HS-5 (cell line): Measurements from ENCODE around the gene ATAT1.
"Not testable (repeated sequence)": the region's sequence is repeated elsewhere in the genome, so short reads cannot be mapped to it uniquely, and the experiment has no call there.

Experiments
- DNase-seq: peaks from one replicate; pipeline ENCODE4 v3.0.0-alpha.2; 2012; ENCODE audit warnings: low read depth

The ATAT1 gene

DNA sequence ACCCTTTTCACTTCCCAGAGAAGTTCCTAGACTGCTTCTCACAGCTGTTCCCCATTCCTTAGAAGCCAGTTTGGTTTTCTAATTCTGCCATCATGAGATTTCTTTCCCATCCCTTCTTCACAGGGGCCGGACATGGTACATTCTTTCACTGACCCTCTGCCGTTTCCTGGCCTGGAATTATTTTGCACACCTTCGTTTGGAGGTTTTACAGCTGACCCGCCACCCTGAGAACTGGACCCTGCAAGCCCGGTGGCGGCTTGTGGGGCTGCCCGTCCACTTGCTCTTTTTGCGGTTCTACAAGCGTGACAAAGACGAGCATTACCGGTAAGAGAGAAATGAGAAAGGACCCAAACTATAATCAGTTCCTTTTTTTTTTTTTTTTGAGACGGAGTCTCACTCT lies 24.5 kb downstream of the ATAT1 start:
- no peak for DNase-seq

DNA sequence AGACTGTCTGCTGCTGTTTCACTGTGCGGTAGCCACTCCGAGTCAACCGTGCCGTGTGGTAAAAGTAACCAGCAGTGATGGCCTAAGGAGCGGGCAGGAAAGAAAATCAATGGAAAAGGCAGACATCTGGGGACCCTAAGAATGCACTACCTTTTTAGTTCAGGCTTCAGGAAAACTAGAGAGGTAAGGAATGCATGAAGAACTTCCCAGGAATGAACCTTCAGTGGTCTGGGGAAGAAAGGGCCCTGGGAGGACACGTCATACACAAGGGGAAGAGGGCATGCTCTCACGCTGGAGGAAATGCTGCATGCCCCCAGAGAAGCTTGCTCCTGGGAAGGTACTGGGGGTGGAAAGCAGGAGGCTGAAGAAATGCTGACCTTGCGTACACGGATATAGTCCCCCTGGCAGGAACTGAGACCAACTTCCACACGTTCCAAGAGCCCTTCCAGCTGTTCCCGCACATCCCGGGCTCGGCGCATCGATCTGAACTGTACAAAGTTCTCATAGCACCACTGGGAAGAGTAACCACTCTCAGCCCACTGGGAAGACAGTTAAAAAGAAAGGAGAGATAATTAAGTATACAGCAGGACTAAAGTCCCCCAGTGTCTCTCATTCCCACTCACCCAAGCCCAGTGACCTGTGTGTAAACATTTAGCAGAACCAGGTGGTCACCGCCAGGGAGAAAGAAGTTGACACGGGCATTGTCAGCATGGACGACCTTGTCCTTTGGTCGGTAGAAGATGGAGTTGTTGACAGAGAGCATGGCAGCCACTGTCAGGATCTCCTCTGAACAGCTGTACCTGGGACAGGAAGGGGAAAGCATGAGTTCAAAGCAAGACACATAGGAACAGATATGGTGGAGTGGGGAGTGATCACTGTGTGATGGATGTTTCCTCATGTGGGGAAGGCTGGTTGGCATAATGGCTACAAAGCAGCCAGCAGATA lies 28.4 kb downstream of the ATAT1 start:
- no peak for DNase-seq

DNA sequence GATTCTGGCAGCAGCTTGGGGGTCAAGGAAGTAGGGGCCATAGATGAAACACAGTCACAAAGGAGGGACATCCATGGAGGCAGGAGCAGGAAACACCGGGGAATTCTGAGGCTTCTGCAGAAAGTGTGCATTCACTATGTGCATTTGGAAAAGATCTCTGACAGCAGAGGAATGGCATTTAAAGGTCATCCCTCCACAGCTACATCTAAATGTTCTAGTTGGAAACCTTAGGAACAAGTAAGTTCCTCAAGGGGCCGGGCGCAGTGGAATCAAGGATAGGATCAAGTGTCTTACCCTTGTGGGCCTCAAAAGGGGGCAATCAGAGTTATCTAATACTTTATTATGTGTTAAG lies 29.0 kb downstream of the ATAT1 start:
- DNase-seq = no peak

DNA sequence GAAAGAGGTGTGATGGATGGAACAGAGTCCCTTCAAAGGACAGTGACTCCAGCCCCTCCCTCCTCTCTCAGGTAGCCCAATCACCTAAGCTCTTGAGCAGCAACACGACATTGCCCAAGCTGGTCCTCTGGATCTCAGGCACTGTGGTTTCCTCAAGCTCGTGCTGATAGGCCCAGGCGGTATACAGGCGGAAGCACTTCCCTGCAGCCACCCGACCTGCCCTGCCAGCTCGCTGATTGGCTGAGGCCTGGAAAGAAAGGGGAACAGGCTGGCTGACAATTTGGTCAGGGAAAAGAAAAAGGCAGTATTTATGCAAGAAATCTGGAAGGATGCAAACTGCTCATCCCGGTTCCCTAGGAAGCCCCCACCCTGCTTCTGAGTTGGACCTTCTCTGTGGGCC lies 29.8 kb downstream of the ATAT1 start:
- no peak for DNase-seq

DNA sequence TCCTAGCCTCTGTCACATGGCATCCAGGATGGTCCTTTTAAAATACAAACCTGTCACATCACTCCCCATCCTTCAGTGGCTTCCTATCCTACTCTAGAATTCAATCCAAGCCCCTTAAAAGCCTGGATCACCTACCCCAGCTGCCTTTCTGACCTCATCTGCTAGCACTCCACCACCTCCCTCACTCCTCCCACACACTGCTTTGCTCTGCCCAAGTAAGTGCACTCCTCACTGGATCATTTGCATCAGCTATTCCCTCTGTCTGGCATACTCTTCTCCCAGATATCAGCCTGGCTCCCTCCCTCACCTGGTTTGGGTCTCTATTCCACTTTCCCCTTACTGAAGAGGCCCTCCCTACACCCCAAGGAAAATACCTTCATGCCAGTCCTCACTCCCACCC lies 30.8 kb downstream of the ATAT1 start:
- no peak for DNase-seq

DNA sequence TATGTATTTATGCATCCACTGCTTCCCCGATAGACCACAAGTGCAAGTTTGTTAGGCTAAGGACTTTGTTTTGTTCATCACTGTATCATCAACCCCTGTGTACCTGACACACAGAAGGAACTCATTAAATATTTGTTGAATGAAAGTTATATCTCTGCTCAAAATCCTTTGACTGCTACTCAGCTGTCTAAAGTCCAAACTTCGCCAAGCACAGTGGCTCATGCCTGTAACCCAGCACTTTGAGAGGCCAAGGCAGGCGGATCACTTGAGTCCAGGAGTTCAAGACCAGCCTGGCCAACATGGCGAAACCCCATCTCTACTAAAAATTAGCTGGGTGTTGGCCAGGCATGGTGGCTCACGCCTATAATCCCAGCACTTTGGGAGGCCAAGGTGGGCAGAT lies 31.2 kb downstream of the ATAT1 start:
- DNase-seq = not testable (repeated sequence)

DNA sequence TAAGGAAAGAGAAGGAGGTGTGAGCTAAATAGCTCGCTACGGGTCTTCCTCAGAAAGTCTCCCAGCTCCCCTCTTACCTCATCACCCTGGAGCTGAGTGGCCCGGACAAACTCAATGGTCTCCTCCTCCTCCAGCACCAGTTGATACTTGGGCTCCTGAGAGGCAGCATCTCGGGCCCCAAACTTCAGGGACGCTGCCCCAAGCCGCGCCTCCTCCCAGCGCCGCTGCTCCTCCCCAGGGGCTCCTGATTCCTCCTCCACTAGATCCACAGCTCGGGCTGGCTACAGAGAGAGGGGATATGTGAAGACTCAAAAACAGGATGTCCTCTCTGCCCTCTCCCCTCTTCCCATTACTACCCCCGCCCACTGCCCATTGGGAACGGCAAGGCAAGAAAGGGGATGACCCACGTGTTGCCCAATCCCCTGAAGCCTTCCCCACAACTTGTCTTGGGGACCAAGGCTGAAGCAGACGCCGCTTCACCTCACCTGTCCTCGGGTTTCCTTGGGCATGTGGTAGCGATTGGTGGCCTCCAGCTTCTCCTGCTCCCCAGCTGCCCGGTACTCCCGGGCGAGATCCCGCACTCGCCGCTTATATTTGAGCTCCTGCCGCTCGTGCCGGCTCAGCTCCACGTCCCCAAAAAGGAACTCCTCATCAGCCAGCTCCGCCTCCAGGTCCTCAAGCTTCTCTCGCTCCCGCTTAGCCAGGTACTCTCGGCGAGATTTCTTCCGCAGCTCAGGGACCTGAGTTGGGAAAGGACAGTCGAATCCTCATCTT lies 38.5 kb downstream of the ATAT1 start:
- DNase-seq = no peak

DNA sequence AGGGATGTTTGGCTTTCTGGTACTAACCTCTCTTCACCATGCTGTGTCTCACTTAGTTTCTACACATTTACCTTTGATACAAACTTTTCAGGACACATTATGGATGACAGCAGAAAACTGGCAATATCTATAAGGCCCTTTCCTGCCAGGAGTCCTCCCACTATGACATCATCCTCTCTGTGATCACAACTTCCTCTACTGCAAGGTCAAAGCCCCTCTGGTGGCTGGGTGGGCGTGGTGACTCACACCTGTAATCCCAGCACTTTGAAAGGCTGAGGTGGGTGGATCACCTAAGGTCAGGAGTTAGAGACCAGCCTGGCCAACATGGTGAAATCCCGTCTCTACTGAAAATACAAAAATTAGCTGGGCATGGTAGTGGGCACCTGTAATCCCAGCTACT lies 39.6 kb downstream of the ATAT1 start:
- not testable (repeated sequence) for DNase-seq

DNA sequence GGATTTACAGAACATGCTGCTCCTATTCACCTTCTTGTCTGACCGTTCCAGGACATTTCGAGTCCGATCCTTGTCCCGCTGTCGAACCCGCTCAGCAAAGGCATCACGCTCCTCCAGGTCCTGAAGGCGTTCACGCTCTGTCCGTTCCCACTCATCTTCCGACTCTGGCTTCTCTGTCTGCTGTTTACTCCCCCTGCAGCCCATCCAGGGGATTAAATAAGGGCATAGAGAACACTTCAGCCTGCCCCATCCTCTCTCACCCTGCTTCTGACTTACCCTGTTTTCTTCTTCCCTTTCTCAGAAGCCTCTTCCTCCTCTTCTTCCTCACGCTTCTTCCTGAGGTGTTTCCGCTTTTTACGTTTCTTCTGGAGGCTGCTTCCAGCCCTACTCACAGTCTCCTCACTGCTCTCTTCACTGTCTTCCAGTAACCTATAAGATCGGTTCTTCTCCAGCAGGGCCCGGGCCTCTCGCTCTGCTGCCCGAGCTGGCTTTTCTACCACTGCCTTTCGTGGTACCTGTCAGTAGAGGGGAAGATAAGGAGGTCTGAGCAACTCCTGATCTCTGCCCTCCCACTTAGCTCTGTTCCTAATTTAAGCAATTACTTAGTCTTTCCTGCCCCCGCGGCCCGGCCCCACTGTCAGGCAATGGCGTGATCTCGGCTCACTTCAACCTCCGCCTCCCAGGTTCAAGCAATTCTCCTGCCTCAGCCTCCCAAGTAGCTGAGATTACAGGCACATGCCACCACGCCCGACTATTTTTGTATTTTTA lies 44.3 kb downstream of the ATAT1 start:
- no peak for DNase-seq

DNA sequence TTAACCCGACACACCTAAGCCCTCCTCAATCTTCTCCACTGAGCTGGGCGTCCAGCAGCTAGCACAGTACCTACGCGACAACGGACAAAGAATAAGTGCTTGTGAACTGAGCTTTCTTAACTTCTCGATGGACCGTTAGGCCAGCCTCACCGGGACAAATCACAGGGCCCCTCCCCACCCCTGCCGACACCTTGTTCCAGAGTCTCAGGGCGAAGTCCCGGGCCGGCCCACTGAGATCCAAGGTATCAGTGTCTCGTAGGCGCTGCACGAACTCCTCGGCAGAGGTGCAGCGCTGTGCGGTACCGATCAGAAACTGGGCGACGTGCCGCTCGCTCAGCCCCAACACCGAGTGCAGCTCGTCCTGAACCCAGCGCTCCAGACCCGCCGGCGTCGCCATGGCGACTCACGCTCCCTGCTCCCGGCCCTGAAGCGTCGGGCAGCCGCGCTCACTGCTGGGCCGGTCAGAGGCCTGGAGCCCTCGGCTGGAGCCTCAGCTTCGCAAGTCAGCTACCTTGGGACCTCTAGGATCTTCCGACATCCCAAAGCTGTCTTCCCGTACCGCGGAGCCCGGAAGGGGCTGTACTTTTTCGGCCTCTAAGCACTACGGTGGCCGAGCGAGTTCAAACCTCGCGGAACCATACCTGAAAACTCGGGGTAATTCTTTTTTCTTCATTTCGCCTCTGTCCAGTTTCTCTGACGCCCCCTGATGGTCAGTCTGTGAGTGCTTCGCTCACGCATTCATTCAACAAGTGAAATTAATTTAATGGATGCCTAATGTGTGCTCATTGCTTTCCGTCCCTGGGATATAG lies 46.0 kb downstream of the ATAT1 start, which contains the start of gene DHX16:
Gene DHX16, minus strand, starts transcription at position 562 of the 809 bp plus-strand sequence. Its CDS starts 165 bp downstream, at position 397.
- DNase-seq = peak; percentile 97

DNA sequence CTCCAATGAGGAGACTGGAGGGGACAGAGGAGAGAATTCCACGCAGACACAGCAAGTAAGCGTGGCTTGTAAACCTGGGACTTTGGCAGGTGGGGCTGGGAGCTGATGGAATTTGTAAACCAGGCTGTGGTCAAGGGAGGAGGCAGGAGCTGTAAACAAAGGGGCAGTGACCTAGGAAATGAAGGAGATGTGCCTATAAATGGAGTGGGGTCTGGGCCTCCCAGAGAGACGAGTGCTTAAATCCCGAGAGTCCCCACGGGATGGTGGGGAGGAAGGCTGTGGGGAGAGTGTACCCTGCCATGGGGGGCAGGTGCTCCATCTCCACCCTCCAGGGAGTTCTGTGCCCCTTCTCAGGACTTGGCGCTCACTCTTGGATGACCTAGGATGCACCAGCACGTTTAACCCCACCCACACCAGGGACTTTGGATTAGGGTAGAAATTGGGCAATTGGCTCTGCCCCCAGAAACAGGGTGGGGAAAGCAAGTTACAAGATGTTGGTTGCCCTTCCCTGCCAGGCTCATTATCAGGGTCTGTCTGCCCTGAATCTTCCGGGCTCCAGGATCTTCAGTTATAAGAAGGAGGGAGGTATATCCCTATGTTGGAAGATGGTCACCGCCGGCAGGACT lies 50.1 kb downstream of the ATAT1 start:
- no peak for DNase-seq

DNA sequence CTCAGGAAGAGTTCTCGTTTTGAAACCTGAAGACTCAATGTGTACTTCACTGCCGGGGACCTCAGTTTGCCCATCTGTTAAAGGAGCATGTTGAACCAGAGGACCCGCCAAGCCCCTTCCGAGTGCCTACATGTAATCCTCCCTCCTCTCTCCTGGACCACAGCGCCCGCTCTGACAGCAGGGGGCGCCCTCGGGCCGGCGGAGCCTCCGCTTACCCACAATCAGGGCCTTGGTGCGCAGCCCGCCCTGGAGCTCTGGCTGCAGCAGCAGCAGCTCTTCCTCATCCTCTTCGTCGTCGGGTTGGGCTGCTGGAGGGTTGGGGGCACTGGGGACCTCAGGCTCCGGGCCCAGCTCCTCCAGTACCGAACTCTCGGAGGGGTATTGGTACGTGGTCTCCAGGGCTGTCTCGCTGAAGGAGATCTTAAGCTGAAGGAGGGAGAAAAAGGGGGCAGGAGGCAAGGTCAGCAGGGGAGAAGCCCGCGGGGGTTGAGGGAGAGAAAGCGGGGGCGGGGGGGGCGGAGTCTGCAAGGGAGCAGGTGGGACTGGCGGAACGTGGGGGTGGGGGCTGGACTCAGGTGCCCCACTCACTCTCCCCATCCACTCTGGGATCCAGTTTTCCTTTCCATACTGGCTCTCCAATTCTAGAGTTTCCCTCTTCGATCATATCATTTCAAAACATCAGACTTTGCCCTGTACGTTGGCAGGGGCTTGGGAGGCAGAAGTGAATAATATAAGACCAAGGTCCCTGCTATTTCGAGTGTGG lies 52.5 kb downstream of the ATAT1 start:
- DNase-seq = no peak

DNA sequence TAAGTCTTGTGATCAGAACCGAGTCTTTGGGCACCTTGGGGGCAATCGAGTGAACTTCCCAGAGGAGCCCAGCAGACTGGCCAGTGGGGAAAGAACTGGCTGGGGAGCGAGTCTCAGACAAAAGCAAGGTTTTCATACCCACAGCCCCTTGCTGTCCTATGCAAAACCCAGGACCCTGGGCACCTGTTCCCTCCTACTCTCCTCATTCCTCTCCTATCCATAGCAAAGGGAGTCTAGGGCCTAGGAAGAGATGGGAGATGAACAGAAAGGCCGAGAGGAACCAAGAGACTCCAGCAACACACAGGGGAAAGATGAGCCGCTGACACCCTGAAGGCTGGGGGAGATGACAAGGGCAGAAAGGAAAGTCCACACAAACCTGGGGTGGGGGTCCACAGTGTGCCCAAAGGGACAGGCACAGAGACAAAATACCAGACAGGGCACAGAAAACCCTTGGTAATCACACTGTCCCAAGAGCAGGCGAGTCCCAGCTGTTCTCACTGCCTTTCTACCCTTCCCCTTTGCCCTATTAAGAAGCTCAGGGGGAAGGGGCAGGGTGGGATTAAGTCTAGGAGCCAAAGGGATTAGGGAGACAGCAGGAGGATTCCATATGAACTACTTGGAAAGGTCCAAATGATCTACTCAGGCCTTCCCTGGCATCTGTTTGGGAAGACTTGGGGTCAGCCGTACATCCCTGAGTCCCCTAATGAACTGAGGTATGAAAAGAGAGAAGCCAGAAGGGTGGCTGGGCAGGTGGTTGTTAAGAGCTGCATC lies 53.3 kb downstream of the ATAT1 start:
- DNase-seq = no peak

DNA sequence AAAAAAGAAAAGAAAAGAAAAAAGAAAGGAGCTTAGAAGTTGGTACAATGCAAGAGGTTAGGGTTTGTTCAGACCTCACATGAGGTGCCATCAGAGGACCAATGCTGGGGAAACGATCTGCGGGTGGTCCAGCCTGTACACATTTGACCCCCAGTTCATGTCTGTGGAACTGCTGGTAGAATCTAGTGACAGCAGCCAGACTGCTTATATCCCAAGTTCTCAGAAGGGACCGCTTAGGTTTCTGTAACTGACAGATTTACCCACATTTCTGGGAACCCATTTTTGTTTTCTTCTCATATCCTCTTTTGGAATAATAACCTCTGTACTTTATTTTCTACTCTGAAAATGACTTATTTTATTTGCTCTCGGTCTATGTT lies 55.1 kb downstream of the ATAT1 start:
- no peak for DNase-seq

DNA sequence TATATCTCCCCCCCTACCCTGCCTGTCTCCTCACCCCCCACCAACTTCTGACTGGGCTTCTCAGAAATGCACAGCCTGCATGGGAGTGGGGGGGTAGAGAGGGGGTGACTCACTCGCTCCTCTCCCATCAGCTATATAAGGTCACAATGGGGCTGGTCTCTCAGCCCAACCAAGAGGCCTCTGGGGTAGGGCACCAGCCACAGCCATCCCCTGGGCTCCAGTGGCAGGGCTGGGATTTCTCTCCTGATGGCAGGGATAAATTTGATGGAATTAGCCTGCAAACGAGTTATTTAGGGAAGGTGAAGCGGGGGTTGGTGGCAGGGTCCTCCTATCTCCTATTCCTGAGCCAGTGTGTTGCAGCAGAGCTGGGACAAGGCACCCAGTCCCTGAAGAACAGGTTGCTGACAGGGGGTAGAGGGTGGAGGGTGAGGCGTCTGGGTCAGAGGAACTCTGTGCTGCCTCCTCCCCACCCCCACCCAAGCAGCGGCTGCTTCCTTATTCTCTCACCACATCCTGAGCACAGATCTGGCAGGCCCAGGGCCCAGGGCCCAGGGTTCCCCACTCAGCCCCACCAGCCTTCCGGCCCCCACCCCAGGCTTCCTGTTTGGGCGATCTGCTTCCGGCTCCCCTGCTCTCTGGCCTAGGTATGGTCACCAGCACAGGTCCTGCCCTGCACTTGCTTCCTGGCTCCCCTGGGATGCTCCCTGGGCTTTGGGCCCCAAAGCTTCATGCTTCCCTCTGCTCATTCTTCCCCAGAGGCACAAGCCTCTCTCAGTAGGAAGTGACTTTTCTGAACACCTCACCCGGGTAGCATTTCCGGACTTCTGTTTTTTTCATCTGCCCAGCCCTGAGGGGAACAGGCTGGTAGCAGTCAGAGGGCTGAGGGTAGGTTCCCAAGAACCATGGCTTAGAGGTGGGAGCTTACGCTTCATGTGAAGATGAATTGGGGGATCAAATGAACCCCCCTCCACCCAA lies 55.8 kb downstream of the ATAT1 start:
- peak; percentile 81 for DNase-seq

DNA sequence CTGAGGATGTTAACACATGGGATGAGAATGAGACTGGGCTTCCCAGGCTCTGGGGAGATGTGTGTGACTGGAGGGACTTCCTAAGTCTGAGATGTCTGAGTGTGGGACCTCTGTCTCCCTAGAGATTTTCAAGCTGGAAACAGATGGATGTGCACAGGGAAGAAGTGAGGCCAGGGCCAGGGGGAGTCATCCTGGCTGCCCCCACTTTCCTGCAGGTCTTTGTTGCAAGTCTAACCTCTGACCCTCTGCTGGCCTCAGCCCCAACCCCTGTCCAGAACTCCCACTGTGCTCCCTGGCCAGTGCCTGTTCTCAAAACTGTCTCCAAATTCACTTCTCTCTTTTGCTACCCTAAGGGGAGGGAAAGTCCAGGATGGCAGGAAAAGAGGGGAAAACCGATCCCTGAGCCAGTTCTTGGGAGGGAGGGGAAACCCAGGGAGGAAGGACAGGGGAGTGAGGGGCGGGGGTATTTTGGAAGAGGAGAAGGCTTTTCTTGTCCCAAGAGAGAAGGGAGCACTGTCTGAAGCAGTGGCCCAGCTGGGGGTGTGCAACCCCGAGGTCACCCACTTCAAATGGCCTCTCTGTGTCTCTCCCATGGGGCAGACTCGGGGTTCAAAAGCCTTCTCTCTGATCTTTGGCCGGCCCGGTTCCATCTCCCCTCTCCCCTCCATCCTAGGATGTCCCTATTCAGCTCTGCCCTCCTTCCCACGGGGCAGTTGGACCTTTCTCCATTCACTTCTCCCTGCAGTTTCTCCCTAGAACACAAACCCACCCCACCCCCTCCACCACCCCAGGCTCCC lies 56.7 kb downstream of the ATAT1 start:
- DNase-seq = no peak

DNA sequence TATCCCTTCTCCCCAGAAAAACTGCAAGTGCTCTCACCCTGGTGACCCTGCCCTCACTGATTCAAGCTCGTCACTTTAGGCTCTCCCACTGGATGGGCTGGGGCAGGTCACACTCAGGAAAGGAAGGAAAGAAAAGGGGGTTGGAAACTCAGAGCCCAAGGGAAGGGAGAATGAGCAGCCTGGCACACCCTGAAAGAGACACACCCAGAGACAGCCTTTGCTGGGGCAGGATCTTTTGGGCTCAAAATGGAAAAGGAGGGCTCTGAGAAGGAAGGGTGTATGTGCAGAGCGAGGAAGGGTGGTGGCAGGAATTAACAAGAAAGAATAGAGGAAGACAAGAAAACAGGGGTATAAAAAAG lies 57.3 kb downstream of the ATAT1 start:
- DNase-seq = no peak
